ENCODE data around the gene PHACTR1. TPM values are rescaled to one million over a fixed set of nuclear protein-coding genes. Genes with fewer than 3 reads are reported as not detected.
A peak's percentile ranks its signal among the peaks of the same experiment; 100 is the strongest.

Gene PHACTR1
- total RNA-seq, 1 donor from 2014 or later = 8.5 TPM

DNA sequence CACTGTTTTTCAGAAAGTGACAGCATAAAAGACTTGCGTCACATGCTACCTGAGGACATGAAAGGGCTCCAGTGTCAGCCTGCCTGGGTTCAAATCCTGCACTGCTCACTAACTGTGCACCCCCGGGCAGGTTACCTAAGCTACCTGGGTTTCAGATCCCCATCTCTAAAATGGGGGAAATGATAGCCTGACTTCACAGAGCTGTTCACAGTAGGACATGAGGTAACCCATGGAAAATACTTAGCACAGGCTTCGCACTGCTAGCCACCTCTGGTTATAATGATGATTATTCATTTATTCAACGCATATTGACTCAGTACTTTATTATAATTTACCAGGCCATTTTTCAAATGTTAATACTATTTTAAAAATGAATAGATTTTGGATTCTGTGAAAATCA, 588.7 kb downstream of the PHACTR1 start:
- FAIRE-seq = no peak
- Histone ChIP-seq H3K9ac (ENCODE audit: low read length) (no peak overlapping the region), H3K36me3 (ENCODE audit: insufficient read depth, low read length) (peaks cover 24% of the 10 kb centered on the region), H3K4me3 (ENCODE audit: insufficient read depth, low read depth, low read length) (no peak overlapping the region), H4K20me1 (ENCODE audit: insufficient read depth, low read length) (peaks cover 8% of the 10 kb centered on the region), H3K27ac (ENCODE audit: low read depth, low read length) (no peak overlapping the region), H3K4me2 (ENCODE audit: low read length) (no peak overlapping the region), H3K79me2 (ENCODE audit: insufficient read depth, low read length) (peaks cover 2% of the 10 kb centered on the region), H3K9me3 (ENCODE audit: insufficient read depth, low read depth, low read length) (no peaks in the 10 kb centered on the region), H2AFZ (ENCODE audit: low read depth, low read length) (no peak overlapping the region), H3K27me3 (ENCODE audit: insufficient read depth, low read length) (no peaks in the 10 kb centered on the region), H3K4me1 (ENCODE audit: insufficient read depth, low read length) (peaks cover 30% of the 10 kb centered on the region)
- no peaks in the 10 kb centered on the region for H3K27me3 Mint-ChIP-seq (ENCODE audit: low read depth, unreplicated experiment)
- H3K36me3 Mint-ChIP-seq (ENCODE audit: low read depth, unreplicated experiment) = peaks cover 26% of the 10 kb centered on the region
- H3K27ac Mint-ChIP-seq (ENCODE audit: unreplicated experiment) = no peak overlapping the region
- H3K9me3 Mint-ChIP-seq (ENCODE audit: unreplicated experiment) = no peaks in the 10 kb centered on the region
- DNase-seq (ENCODE audit: low read depth) = no peak
- H3K4me1 Mint-ChIP-seq (ENCODE audit: low read depth, unreplicated experiment) = peaks cover 27% of the 10 kb centered on the region
- no peak for TF ChIP-seq EZH2 (IDR thresholded peaks at IDR 0.05; ENCODE audit: insufficient read depth, low read length)
- TF ChIP-seq, protein P1, sequence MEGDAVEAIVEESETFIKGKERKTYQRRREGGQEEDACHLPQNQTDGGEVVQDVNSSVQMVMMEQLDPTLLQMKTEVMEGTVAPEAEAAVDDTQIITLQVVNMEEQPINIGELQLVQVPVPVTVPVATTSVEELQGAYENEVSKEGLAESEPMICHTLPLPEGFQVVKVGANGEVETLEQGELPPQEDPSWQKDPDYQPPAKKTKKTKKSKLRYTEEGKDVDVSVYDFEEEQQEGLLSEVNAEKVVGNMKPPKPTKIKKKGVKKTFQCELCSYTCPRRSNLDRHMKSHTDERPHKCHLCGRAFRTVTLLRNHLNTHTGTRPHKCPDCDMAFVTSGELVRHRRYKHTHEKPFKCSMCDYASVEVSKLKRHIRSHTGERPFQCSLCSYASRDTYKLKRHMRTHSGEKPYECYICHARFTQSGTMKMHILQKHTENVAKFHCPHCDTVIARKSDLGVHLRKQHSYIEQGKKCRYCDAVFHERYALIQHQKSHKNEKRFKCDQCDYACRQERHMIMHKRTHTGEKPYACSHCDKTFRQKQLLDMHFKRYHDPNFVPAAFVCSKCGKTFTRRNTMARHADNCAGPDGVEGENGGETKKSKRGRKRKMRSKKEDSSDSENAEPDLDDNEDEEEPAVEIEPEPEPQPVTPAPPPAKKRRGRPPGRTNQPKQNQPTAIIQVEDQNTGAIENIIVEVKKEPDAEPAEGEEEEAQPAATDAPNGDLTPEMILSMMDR (IDR thresholded peaks at IDR 0.05; ENCODE audit: insufficient read depth, low read depth, low read length) = no peak
- no peak overlapping the region for H3K4me3 Mint-ChIP-seq (ENCODE audit: unreplicated experiment)

- Histone ChIP-seq H3K4me3 (ENCODE audit: insufficient read depth, low read depth, low read length) (no peak overlapping the region), H3K4me1 (ENCODE audit: insufficient read depth, low read length) (peaks cover 30% of the 10 kb centered on the region), H2AFZ (ENCODE audit: low read depth, low read length) (no peak overlapping the region), H3K27me3 (ENCODE audit: insufficient read depth, low read length) (no peaks in the 10 kb centered on the region), H3K9ac (ENCODE audit: low read length) (no peak overlapping the region), H3K79me2 (ENCODE audit: insufficient read depth, low read length) (peaks cover 2% of the 10 kb centered on the region), H3K27ac (ENCODE audit: low read depth, low read length) (no peak overlapping the region), H3K36me3 (ENCODE audit: insufficient read depth, low read length) (peaks cover 24% of the 10 kb centered on the region), H3K9me3 (ENCODE audit: insufficient read depth, low read depth, low read length) (no peaks in the 10 kb centered on the region), H4K20me1 (ENCODE audit: insufficient read depth, low read length) (peaks cover 8% of the 10 kb centered on the region), H3K4me2 (ENCODE audit: low read length) (no peak overlapping the region)
- TF ChIP-seq, protein P1 (IDR thresholded peaks at IDR 0.05; ENCODE audit: insufficient read depth, low read depth, low read length) = no peak
- TF ChIP-seq EZH2 (IDR thresholded peaks at IDR 0.05; ENCODE audit: insufficient read depth, low read length) = no peak
- Mint-ChIP-seq H3K4me3 (ENCODE audit: unreplicated experiment) (no peak overlapping the region), H3K4me1 (ENCODE audit: low read depth, unreplicated experiment) (peaks cover 27% of the 10 kb centered on the region), H3K36me3 (ENCODE audit: low read depth, unreplicated experiment) (peaks cover 22% of the 10 kb centered on the region), H3K27ac (ENCODE audit: unreplicated experiment) (no peak overlapping the region), H3K27me3 (ENCODE audit: low read depth, unreplicated experiment) (no peaks in the 10 kb centered on the region), H3K9me3 (ENCODE audit: unreplicated experiment) (no peaks in the 10 kb centered on the region)
- no peak for FAIRE-seq
- DNase-seq (ENCODE audit: low read depth) = no peak
Measured at GRCh38 chr6:13305791-13306190, 589.2 kb downstream of the PHACTR1 start.

GRCh38 chr6:13307508-13307995, 591.0 kb downstream of the PHACTR1 start:
- Histone ChIP-seq H3K9me3 (ENCODE audit: insufficient read depth, low read depth, low read length) (no peaks in the 10 kb centered on the region), H3K36me3 (ENCODE audit: insufficient read depth, low read length) (peaks cover 26% of the 10 kb centered on the region), H3K4me2 (ENCODE audit: low read length) (no peak overlapping the region), H3K4me3 (ENCODE audit: insufficient read depth, low read depth, low read length) (no peak overlapping the region), H4K20me1 (ENCODE audit: insufficient read depth, low read length) (peaks cover under 1% of the 10 kb centered on the region), H3K4me1 (ENCODE audit: insufficient read depth, low read length) (peaks cover 27% of the 10 kb centered on the region), H3K79me2 (ENCODE audit: insufficient read depth, low read length) (no peaks in the 10 kb centered on the region), H3K27ac (ENCODE audit: low read depth, low read length) (no peak overlapping the region), H2AFZ (ENCODE audit: low read depth, low read length) (no peak overlapping the region), H3K27me3 (ENCODE audit: insufficient read depth, low read length) (no peaks in the 10 kb centered on the region), H3K9ac (ENCODE audit: low read length) (no peak overlapping the region)
- TF ChIP-seq, protein P1 (IDR thresholded peaks at IDR 0.05; ENCODE audit: insufficient read depth, low read depth, low read length) = no peak
- TF ChIP-seq EZH2 (IDR thresholded peaks at IDR 0.05; ENCODE audit: insufficient read depth, low read length) = no peak
- no peak overlapping the region for H3K27ac Mint-ChIP-seq (ENCODE audit: unreplicated experiment)
- peak; percentile 55 for DNase-seq (ENCODE audit: low read depth)
- peaks cover 25% of the 10 kb centered on the region for H3K4me1 Mint-ChIP-seq (ENCODE audit: low read depth, unreplicated experiment)
- H3K4me3 Mint-ChIP-seq (ENCODE audit: unreplicated experiment) = no peak overlapping the region
- H3K27me3 Mint-ChIP-seq (ENCODE audit: low read depth, unreplicated experiment) = no peaks in the 10 kb centered on the region
- no peaks in the 10 kb centered on the region for H3K9me3 Mint-ChIP-seq (ENCODE audit: unreplicated experiment)
- peaks cover 15% of the 10 kb centered on the region for H3K36me3 Mint-ChIP-seq (ENCODE audit: low read depth, unreplicated experiment)
- FAIRE-seq = peak; percentile 5

All from astrocyte (in vitro differentiated cells and primary cell).